Liver (tissue), 9 donors: Measurements from ENCODE around the gene MECR. TPM values are rescaled to one million over a fixed set of nuclear protein-coding genes. Genes with fewer than 3 reads are reported as not detected.

Source experiments
- DNase-seq: peaks from one replicate; pipeline ENCODE4 v3.0.0-alpha.2; 2017; ENCODE audit warnings: low spot score
- H3K27ac ChIP-seq, 2 donors: one replicate each; pipeline ENCODE4 v1.7.0; 2013; ENCODE audit warnings: inconsistent platforms in 2 of 2, low read length in 2 of 2, control low read depth in 1 of 2, low read depth in 1 of 2, mild to moderate bottlenecking in 1 of 2
- H3K27me3 ChIP-seq, 4 donors: one replicate each; pipeline versions ENCODE4 v1.6.1 to v1.7.0; 2013; ENCODE audit warnings: low read length in 3 of 4, inconsistent platforms in 1 of 4, mild to moderate bottlenecking in 1 of 4, moderate library complexity in 1 of 4; ENCODE audit not compliant: control insufficient read depth in 4 of 4, insufficient read depth in 4 of 4
- H3K36me3 ChIP-seq, 4 donors: one replicate each; pipeline versions ENCODE4 v1.6.1 to v1.7.0; 2013; ENCODE audit warnings: low read length in 3 of 4, mild to moderate bottlenecking in 3 of 4, low read depth in 1 of 4, moderate library complexity in 1 of 4; ENCODE audit not compliant: control insufficient read depth in 4 of 4, insufficient read depth in 3 of 4
- H3K4me1 ChIP-seq, 4 donors: one replicate each; pipeline versions ENCODE4 v1.6.1 to v1.7.0; 2013; ENCODE audit warnings: low read length in 3 of 4, mild to moderate bottlenecking in 3 of 4, moderate library complexity in 1 of 4; ENCODE audit not compliant: control insufficient read depth in 4 of 4, insufficient read depth in 4 of 4
- H3K4me3 ChIP-seq, 3 donors: one replicate each; pipeline versions ENCODE4 v1.6.1 to v1.7.0; 2013; ENCODE audit warnings: low read length in 3 of 3, control low read depth in 1 of 3, low read depth in 1 of 3, mild to moderate bottlenecking in 1 of 3
- H3K9ac ChIP-seq, 2 donors: one replicate each; pipeline ENCODE4 v1.7.0; 2013; ENCODE audit warnings: low read length in 2 of 2, mild to moderate bottlenecking in 2 of 2, moderate library complexity in 2 of 2, control low read depth in 1 of 2, low read depth in 1 of 2
- H3K9me3 ChIP-seq, 4 donors: one replicate each; pipeline versions ENCODE4 v1.6.1 to v1.7.0; 2013; ENCODE audit warnings: low read length in 3 of 4; ENCODE audit not compliant: control insufficient read depth in 4 of 4
- ATF3 ChIP-seq: IDR thresholded peaks from 2 replicates; pipeline ENCODE4 v1.6.1; 2016; ENCODE audit warnings: antibody characterized with exemption
- EGR1 ChIP-seq, 2 donors: IDR thresholded peaks; 2 replicates each; pipeline ENCODE4 v1.6.1; 2016 to 2018; ENCODE audit warnings: antibody characterized with exemption in 2 of 2, low read depth in 2 of 2
- FOXA1 ChIP-seq: IDR thresholded peaks from 2 replicates; pipeline ENCODE4 v1.6.1; 2016; ENCODE audit warnings: antibody characterized with exemption
- GABPA ChIP-seq, 2 donors: IDR thresholded peaks in 1 of 2; conservative IDR thresholded peaks in 1 of 2; 2 replicates each; pipeline ENCODE4 v1.6.1; 2016; ENCODE audit warnings: antibody characterized with exemption in 2 of 2, mild to moderate bottlenecking in 1 of 2, moderate library complexity in 1 of 2
- HNF4A ChIP-seq, 2 donors: conservative IDR thresholded peaks; 2 replicates each; pipeline ENCODE4 v1.6.1; 2016; ENCODE audit warnings: antibody characterized with exemption in 2 of 2, mild to moderate bottlenecking in 2 of 2
- HNF4G ChIP-seq: IDR thresholded peaks from 2 replicates; pipeline ENCODE4 v1.6.1; 2016; ENCODE audit warnings: antibody characterized with exemption
- JUND ChIP-seq, 2 donors: IDR thresholded peaks; 2 replicates each; pipeline ENCODE4 v1.6.1; 2016; ENCODE audit warnings: antibody characterized with exemption in 2 of 2
- NR2F2 ChIP-seq: IDR thresholded peaks from 2 replicates; pipeline ENCODE4 v1.6.1; 2016; ENCODE audit warnings: antibody characterized with exemption
- RAD21 ChIP-seq, 2 donors: IDR thresholded peaks; 2 replicates each; pipeline ENCODE4 v1.6.1; 2016; ENCODE audit warnings: antibody characterized with exemption in 2 of 2, mild to moderate bottlenecking in 2 of 2
- RXRA ChIP-seq, 2 donors: IDR thresholded peaks; 2 replicates each; pipeline ENCODE4 v1.6.1; 2017 to 2018; ENCODE audit warnings: antibody characterized with exemption in 2 of 2, mild to moderate bottlenecking in 1 of 2
- SP1 ChIP-seq: IDR thresholded peaks from 2 replicates; pipeline ENCODE4 v1.6.1; 2018; ENCODE audit warnings: antibody characterized with exemption, mild to moderate bottlenecking
- TAF1 ChIP-seq: conservative IDR thresholded peaks from 2 replicates; pipeline ENCODE4 v1.6.1; 2016; ENCODE audit warnings: antibody characterized with exemption, mild to moderate bottlenecking
- YY1 ChIP-seq: IDR thresholded peaks from 2 replicates; pipeline ENCODE4 v1.6.1; 2016; ENCODE audit warnings: antibody characterized with exemption, mild to moderate bottlenecking
- ZBTB33 ChIP-seq: IDR thresholded peaks from 2 replicates; pipeline ENCODE4 v1.6.1; 2016; ENCODE audit warnings: antibody characterized with exemption
- WGBS: extraction: QIAGEN DNeasy Blood & Tissue Kit; methylation state at CpG from one replicate; pipeline ENCODE4 v1.1.7; 2013; 5-methylcytosine and 5-hydroxymethylcytosine counted together
- polyA plus RNA-seq, 2 donors: library from polyadenylated mRNA; stranded (reverse) in 1 of 2; unstranded in 1 of 2; fragments of 200-250 nt in 1 of 2; fragments of >200 nt in 1 of 2; fragmentation: Nextera tagmentation in 1 of 2; extraction: Ambion mirVana in 1 of 2; gene quantifications; one replicate each; pipeline versions ENCODE4 v1.2.1 to v1.2.3, GENCODE V29; 2013 to 2015
- total RNA-seq, 2 donors: library from RNA; depleted of rRNA; stranded (reverse); fragments of >200 nt; gene quantifications; one replicate each; pipeline ENCODE4 v1.2.3, GENCODE V29; 2014
- TF ChIP-seq, protein P1 (sequence below): IDR thresholded peaks from 2 replicates; pipeline ENCODE4 v1.6.1; 2016; ENCODE audit warnings: antibody characterized with exemption, mild to moderate bottlenecking
- TF ChIP-seq, protein P2 (sequence below): IDR thresholded peaks from 2 replicates; pipeline ENCODE4 v1.6.1; 2016; ENCODE audit warnings: antibody characterized with exemption
- donor health status: healthy.
- donor health status: healthy.
- donor health status: healthy.
- donor health status: healthy.
- donor health status: healthy.

The MECR gene
- total and polyA plus RNA-seq, 4 donors: 7.5 to 19.9 (median 13.2) TPM

GRCh38 chr1:29217633-29218032, 13.1 kb downstream of the MECR start:
- Histone ChIP-seq H3K4me3 (no peak overlapping the region), H3K27ac (no peak overlapping the region), H3K36me3 (peaks cover under 1 to 31% (median 12%) of the 10 kb centered on the region in 4 donors), H3K27me3 (no peaks in the 10 kb centered on the region), H3K9ac (no peak overlapping the region), H3K9me3 (no peaks in the 10 kb centered on the region), H3K4me1 (no peaks in the 10 kb centered on the region)
- WGBS: 93% methylated on average over 2 of the region's 2 CpGs
- TF ChIP-seq TAF1: no peak
- no peak for TF ChIP-seq ZBTB33
- TF ChIP-seq NR2F2: no peak
- TF ChIP-seq GABPA (IDR thresholded peaks at IDR 0.05 in 1 of 2, conservative IDR thresholded peaks at IDR 0.05 in 1 of 2): no peak
- TF ChIP-seq YY1: no peak
- no peak for TF ChIP-seq JUND (IDR thresholded peaks at IDR 0.05)
- no peak for TF ChIP-seq HNF4A (conservative IDR thresholded peaks at IDR 0.05)
- TF ChIP-seq, protein P1, sequence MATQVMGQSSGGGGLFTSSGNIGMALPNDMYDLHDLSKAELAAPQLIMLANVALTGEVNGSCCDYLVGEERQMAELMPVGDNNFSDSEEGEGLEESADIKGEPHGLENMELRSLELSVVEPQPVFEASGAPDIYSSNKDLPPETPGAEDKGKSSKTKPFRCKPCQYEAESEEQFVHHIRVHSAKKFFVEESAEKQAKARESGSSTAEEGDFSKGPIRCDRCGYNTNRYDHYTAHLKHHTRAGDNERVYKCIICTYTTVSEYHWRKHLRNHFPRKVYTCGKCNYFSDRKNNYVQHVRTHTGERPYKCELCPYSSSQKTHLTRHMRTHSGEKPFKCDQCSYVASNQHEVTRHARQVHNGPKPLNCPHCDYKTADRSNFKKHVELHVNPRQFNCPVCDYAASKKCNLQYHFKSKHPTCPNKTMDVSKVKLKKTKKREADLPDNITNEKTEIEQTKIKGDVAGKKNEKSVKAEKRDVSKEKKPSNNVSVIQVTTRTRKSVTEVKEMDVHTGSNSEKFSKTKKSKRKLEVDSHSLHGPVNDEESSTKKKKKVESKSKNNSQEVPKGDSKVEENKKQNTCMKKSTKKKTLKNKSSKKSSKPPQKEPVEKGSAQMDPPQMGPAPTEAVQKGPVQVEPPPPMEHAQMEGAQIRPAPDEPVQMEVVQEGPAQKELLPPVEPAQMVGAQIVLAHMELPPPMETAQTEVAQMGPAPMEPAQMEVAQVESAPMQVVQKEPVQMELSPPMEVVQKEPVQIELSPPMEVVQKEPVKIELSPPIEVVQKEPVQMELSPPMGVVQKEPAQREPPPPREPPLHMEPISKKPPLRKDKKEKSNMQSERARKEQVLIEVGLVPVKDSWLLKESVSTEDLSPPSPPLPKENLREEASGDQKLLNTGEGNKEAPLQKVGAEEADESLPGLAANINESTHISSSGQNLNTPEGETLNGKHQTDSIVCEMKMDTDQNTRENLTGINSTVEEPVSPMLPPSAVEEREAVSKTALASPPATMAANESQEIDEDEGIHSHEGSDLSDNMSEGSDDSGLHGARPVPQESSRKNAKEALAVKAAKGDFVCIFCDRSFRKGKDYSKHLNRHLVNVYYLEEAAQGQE: no peak
- TF ChIP-seq SP1: no peak
- TF ChIP-seq, protein P2, sequence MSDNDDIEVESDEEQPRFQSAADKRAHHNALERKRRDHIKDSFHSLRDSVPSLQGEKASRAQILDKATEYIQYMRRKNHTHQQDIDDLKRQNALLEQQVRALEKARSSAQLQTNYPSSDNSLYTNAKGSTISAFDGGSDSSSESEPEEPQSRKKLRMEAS: no peak
- TF ChIP-seq FOXA1: no peak
- TF ChIP-seq RXRA (IDR thresholded peaks at IDR 0.05): no peak
- TF ChIP-seq EGR1 (IDR thresholded peaks at IDR 0.05; ENCODE audit: low read depth in 2 of 2): no peak
- TF ChIP-seq ATF3: no peak
- TF ChIP-seq RAD21 (IDR thresholded peaks at IDR 0.05): no peak
- DNase-seq: no peak

- Histone ChIP-seq H3K36me3 (peaks cover 4 to 56% (median 18%) of the 10 kb centered on the region in 4 donors), H3K9ac (no peak overlapping the region), H3K27ac (no peak overlapping the region), H3K4me3 (no peak overlapping the region), H3K27me3 (no peaks in the 10 kb centered on the region), H3K4me1 (no peaks in the 10 kb centered on the region), H3K9me3 (no peaks in the 10 kb centered on the region)
- TF ChIP-seq EGR1 (IDR thresholded peaks at IDR 0.05; ENCODE audit: low read depth in 2 of 2) (no peak), RXRA (IDR thresholded peaks at IDR 0.05) (no peak), TAF1 (no peak), ZBTB33 (no peak), HNF4G (no peak)
- TF ChIP-seq, protein P1: no peak
- no peak for DNase-seq
- 96% methylated on average over 5 of the region's 5 CpGs for WGBS
Measured at GRCh38 chr1:29213055-29213454, 17.7 kb downstream of the MECR start.
